Stimulated activated CD4-positive, alpha-beta T cell treated with anti-CD3 and anti-CD28 coated beads, Interleukin-1b, Interleukin-23, amount 100 ng/mL, for 24 hours (primary cell): ENCODE data around the gene CFAP43.
"Not testable (repeated sequence)": the region's sequence is repeated elsewhere in the genome, so short reads cannot be mapped to it uniquely, and the experiment has no call there.

Source experiments
- DNase-seq, 4 experiments: peaks; one replicate each; pipeline ENCODE4 v3.0.0-alpha.2; 2020; ENCODE audit warnings: low read depth in 4 of 4, low spot score in 1 of 4

The CFAP43 gene

GRCh38 chr10:104258209-104258608, 26.0 kb upstream of the CFAP43 start:
- no peak for DNase-seq

GRCh38 chr10:104257235-104257634, 25.1 kb upstream of the CFAP43 start:
- no peak for DNase-seq

- no peak for DNase-seq
Measured at GRCh38 chr10:104256335-104256961, 24.3 kb upstream of the CFAP43 start.

GRCh38 chr10:104255311-104255981, 23.3 kb upstream of the CFAP43 start:
- DNase-seq: no peak

GRCh38 chr10:104254493-104255310, 22.5 kb upstream of the CFAP43 start, which contains the start of gene GSTO1:
TSS of gene GSTO1 (plus strand) at chr10:104254892. CDS start at chr10:104254929, 37 bp downstream.
- peak in 2 of 4 experiments; percentile 37 to 48 for DNase-seq

- DNase-seq: no peak
Measured at GRCh38 chr10:104253606-104254410, 21.6 kb upstream of the CFAP43 start.

- DNase-seq: no peak
Measured at GRCh38 chr10:104253106-104253505, 20.9 kb upstream of the CFAP43 start.

GRCh38 chr10:104252368-104252767, 20.2 kb upstream of the CFAP43 start:
- DNase-seq: no peak

GRCh38 chr10:104251443-104251842, 19.3 kb upstream of the CFAP43 start:
- no peak for DNase-seq

GRCh38 chr10:104250371-104250770, 18.2 kb upstream of the CFAP43 start:
- DNase-seq: no peak

- not testable (repeated sequence) for DNase-seq
Measured at GRCh38 chr10:104248931-104249330, 16.8 kb upstream of the CFAP43 start.

- DNase-seq: no peak
Measured at GRCh38 chr10:104247513-104248146, 15.5 kb upstream of the CFAP43 start.

- no peak for DNase-seq
Measured at GRCh38 chr10:104246976-104247375, 14.8 kb upstream of the CFAP43 start.

- DNase-seq: no peak
Measured at GRCh38 chr10:104245066-104245632, 13.0 kb upstream of the CFAP43 start.

- no peak for DNase-seq
Measured at GRCh38 chr10:104243512-104243911, 11.3 kb upstream of the CFAP43 start.

GRCh38 chr10:104243009-104243408, 10.8 kb upstream of the CFAP43 start:
- DNase-seq: not testable (repeated sequence)

- DNase-seq: no peak
Measured at GRCh38 chr10:104242545-104242944, 10.4 kb upstream of the CFAP43 start.

- no peak for DNase-seq
Measured at GRCh38 chr10:104240078-104240477, 7.9 kb upstream of the CFAP43 start.

- no peak for DNase-seq
Measured at GRCh38 chr10:104235801-104236200, 3.6 kb upstream of the CFAP43 start.

- no peak for DNase-seq
Measured at GRCh38 chr10:104234934-104235333, 2.8 kb upstream of the CFAP43 start.
